Measurements from ENCODE around the gene GRM5. TPM values are rescaled to one million over a fixed set of nuclear protein-coding genes. Genes with fewer than 3 reads are reported as not detected.

The GRM5 gene
- total and polyA plus RNA-seq, 4 donors, result not detected

DNA sequence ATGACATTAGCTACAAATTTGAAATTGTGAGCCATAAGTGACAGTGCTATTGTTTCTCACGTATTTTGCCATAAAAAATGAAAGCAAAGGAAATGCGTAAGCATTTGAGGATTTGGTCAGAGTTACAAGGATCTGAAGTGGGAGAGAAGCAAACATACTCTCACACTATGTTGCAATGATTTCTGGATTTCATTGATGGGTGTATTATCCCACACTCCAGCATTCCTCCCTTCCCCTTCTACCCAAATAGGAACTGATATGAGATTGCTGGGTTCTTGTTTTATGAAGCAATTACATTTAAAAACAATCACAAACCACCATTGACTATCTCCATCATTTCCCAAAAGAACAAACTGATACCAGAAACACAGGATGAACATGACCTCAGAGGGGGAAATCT is 414.2 kb downstream of the GRM5 start (continued):
- TF ChIP-seq YY1 (IDR thresholded peaks at IDR 0.05), result no peak
- no peak for TF ChIP-seq NR2F2 (IDR thresholded peaks at IDR 0.05)
- no peak for TF ChIP-seq FOXA2 (IDR thresholded peaks at IDR 0.05)
- no peak for TF ChIP-seq GABPA (IDR thresholded peaks at IDR 0.05 in 1 of 2, conservative IDR thresholded peaks at IDR 0.05 in 1 of 2)

- DNase-seq (ENCODE audit: low spot score), result no peak
- H3K9ac ChIP-seq (ENCODE audit: low read depth in 1 of 2, low read length in 2 of 2), result no peak overlapping the region
- H3K27me3 ChIP-seq (ENCODE audit: control insufficient read depth in 4 of 4, insufficient read depth in 4 of 4, low read length in 3 of 4), result no peaks in the 10 kb centered on the region
- no peak for TF ChIP-seq EGR1 (IDR thresholded peaks at IDR 0.05; ENCODE audit: low read depth in 2 of 2)
- no peak for TF ChIP-seq RXRA (IDR thresholded peaks at IDR 0.05)
- TF ChIP-seq, protein P1, sequence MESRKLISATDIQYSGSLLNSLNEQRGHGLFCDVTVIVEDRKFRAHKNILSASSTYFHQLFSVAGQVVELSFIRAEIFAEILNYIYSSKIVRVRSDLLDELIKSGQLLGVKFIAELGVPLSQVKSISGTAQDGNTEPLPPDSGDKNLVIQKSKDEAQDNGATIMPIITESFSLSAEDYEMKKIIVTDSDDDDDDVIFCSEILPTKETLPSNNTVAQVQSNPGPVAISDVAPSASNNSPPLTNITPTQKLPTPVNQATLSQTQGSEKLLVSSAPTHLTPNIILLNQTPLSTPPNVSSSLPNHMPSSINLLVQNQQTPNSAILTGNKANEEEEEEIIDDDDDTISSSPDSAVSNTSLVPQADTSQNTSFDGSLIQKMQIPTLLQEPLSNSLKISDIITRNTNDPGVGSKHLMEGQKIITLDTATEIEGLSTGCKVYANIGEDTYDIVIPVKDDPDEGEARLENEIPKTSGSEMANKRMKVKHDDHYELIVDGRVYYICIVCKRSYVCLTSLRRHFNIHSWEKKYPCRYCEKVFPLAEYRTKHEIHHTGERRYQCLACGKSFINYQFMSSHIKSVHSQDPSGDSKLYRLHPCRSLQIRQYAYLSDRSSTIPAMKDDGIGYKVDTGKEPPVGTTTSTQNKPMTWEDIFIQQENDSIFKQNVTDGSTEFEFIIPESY (IDR thresholded peaks at IDR 0.05), result no peak
- TF ChIP-seq YY1 (IDR thresholded peaks at IDR 0.05), result no peak
- no peak for TF ChIP-seq MAX (IDR thresholded peaks at IDR 0.05)
- no peak for TF ChIP-seq SP1 (IDR thresholded peaks at IDR 0.05)
- H3K27ac ChIP-seq (ENCODE audit: low read depth in 1 of 2, low read length in 2 of 2), result no peak overlapping the region
- H3K4me1 ChIP-seq (ENCODE audit: control insufficient read depth in 4 of 4, insufficient read depth in 4 of 4, low read length in 3 of 4), result no peaks in the 10 kb centered on the region
- no peak overlapping the region for H3K4me3 ChIP-seq (ENCODE audit: low read depth in 1 of 3, low read length in 3 of 3)
- no peaks in the 10 kb centered on the region for H3K9me3 ChIP-seq (ENCODE audit: control insufficient read depth in 4 of 4, low read length in 3 of 4)
- H3K36me3 ChIP-seq (ENCODE audit: control insufficient read depth in 4 of 4, insufficient read depth in 3 of 4, low read depth in 1 of 4, low read length in 3 of 4), result no peaks in the 10 kb centered on the region
Measured at GRCh38 chr11:88644724-88645123, 421.1 kb downstream of the GRM5 start.

DNA sequence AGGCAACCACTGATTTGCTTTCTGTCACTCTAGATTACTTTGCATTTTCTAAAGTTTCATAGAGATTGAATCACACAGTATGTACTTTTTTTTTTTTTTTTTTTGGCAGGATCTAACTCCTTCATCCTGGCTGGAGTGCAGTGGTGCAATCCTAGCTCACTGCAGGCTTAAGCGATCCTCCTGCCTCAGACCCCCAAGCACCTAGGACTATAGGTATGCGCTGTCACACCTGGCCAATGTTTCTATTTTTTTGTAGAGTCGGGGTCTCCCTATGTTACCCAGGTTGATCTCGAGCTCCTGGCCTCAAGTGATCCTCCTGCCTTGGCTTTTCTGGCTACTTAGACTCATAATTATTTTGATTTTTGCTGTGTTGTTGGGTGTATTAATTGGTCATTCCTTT is 433.6 kb downstream of the GRM5 start:
- Histone ChIP-seq H3K27me3 (ENCODE audit: control insufficient read depth in 4 of 4, insufficient read depth in 4 of 4, low read length in 3 of 4) (no peaks in the 10 kb centered on the region), H3K4me3 (ENCODE audit: low read depth in 1 of 3, low read length in 3 of 3) (no peak overlapping the region), H3K36me3 (ENCODE audit: control insufficient read depth in 4 of 4, insufficient read depth in 3 of 4, low read depth in 1 of 4, low read length in 3 of 4) (no peaks in the 10 kb centered on the region), H3K9me3 (ENCODE audit: control insufficient read depth in 4 of 4, low read length in 3 of 4) (no peaks in the 10 kb centered on the region), H3K4me1 (ENCODE audit: control insufficient read depth in 4 of 4, insufficient read depth in 4 of 4, low read length in 3 of 4) (no peaks in the 10 kb centered on the region), H3K9ac (ENCODE audit: low read depth in 1 of 2, low read length in 2 of 2) (no peak overlapping the region), H3K27ac (ENCODE audit: low read depth in 1 of 2, low read length in 2 of 2) (no peak overlapping the region)
- WGBS, result 62% methylated on average over 4 of the region's 4 CpGs
- no peak for DNase-seq (ENCODE audit: low spot score)
- TF ChIP-seq SP1 (IDR thresholded peaks at IDR 0.05) (no peak), FOXA2 (IDR thresholded peaks at IDR 0.05) (no peak), RXRA (IDR thresholded peaks at IDR 0.05) (no peak), GABPA (IDR thresholded peaks at IDR 0.05 in 1 of 2, conservative IDR thresholded peaks at IDR 0.05 in 1 of 2) (no peak), EGR1 (IDR thresholded peaks at IDR 0.05; ENCODE audit: low read depth in 2 of 2) (no peak), REST (IDR thresholded peaks at IDR 0.05) (no peak), NR2F2 (IDR thresholded peaks at IDR 0.05) (no peak), HNF4G (IDR thresholded peaks at IDR 0.05) (no peak)
- TF ChIP-seq, protein P2, sequence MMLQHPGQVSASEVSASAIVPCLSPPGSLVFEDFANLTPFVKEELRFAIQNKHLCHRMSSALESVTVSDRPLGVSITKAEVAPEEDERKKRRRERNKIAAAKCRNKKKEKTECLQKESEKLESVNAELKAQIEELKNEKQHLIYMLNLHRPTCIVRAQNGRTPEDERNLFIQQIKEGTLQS (IDR thresholded peaks at IDR 0.05), result no peak
